ENCODE data around the gene IMPDH1.
"Not testable (repeated sequence)": the region's sequence is repeated elsewhere in the genome, so short reads cannot be mapped to it uniquely, and the experiment has no call there.

The IMPDH1 gene

DNA sequence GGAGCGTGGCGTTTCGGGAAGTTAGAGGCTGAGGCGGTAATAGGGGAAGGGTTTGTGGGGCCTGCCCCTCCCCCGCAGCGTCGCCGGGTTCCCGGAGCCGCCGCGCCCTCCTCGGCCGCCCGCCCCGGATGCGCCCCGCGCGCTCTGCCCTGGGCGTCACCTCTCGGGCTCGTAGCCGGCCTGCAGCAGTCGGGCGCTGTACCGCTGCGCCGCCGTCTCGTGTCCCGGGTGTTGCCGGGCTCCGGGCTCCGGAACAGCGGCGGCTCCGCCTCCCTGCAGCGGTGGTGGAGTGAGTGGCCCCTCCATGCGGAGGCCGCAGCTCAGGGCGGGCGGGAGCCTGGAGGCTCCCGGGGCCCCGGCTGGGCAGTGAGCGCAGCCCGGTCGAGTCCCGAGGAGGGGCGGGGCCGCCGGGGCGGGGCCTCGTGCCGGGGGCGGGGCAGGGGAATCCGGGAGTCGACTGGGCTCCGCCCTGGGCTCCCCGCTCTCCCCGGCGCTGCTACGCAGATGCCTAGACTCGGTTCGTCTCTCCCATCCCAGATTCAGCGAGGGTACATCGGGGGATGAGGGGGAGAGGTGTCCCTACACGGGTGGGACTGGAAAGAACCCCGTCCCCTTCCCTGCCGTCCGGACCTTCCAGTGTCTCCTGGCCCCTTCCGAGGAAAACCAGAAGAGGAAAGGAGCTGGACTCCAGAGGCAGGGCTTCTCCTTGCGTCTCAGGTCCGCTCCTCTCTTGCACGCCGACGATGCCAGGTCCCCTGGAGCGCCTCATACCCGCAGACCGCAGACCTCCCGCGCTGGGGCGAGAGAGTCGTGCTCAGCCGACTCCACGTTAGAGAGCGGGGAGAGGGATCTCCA is at the start of gene IMPDH1:
TSS of gene IMPDH1 (minus strand) at position 387 of the 855 bp plus-strand sequence. CDS start at position 306, 81 bp downstream.
- DNase-seq (ENCODE audit: low read depth): peak; percentile 73

DNA sequence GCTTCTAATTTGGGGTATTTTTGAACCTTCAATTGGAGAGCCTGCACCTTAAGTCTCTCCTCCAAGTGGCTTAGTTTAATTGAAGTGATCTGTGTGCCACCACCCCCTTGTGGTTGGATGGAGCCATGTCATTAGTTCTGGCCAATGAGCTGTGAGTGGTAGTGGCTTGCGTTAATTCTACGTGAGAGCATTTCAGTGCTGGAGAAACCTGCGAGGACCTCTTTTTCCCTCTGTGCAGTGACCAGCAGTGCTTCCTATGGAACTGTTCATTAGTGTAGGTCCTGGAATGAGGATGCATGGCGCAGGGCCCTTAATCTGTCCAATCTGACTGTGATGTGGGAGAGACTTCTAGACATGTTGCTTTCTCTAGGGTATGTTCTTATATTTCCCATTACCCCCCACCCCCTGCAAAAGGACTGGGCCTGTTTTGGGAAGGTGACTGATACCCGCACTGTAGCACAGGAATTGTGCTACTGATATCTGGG is 49.7 kb upstream of the IMPDH1 start:
- DNase-seq (ENCODE audit: low read depth): no peak

DNA sequence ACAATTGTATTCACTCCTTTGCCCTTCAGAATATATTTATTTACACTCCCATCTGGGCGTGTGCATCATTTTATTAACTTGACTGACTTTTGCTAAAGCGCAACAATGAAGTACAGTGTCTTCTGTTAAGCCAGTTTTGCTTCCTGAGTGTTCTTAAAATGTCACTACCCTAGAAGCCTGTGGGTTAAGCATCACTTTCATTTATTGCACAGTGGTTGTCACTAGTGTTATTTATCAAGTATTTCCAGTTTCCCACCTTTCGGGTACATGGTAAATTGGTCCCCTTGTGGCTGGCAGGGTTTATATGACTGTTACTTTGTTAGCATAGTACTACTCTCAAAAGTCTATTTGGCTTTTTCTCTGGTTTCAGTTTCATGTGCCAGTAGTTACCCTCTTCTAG is 49.2 kb upstream of the IMPDH1 start:
- DNase-seq (ENCODE audit: low read depth): no peak

DNA sequence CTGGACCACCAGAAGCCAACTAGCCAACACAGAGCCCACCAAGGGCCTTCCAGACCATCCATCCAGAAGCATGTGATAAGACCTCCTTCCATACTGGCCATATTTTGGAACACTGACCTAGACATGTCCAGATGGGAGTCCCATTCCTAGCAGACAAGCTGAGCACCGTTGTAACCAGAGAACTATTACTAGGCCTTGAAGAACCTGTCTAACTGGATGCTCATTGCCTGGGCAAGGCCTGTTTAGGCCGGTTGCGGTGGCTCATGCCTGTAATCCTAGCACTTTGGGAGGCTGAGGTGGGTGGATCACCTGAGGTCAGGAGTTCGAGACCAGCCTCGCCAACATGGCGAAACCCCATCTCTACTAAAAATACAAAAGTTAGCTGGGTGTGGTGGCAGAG is 47.6 kb upstream of the IMPDH1 start:
- DNase-seq (ENCODE audit: low read depth): not testable (repeated sequence)

DNA sequence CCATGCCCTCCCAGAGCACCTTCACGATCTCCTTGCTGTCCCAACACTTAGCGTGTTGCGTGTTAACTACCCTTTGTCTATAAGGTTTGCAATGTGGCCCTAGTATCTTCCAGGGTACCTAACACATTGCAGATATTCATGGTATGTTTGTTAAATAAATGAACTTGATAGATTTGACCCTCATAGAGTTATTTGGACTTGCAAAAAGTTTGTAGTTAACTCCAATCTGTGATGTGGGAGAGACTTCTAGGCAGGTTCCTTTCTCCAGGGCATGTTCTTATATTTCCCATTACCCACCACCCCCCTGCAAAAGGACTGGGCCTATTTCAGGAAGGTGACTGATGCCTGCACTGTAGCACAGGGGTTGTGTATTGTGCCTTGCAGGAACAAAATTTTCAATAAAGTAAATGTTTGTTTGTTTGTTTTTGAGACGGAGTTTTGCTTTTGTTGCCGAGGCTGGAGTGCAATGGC is 46.5 kb upstream of the IMPDH1 start:
- DNase-seq (ENCODE audit: low read depth): no peak

DNA sequence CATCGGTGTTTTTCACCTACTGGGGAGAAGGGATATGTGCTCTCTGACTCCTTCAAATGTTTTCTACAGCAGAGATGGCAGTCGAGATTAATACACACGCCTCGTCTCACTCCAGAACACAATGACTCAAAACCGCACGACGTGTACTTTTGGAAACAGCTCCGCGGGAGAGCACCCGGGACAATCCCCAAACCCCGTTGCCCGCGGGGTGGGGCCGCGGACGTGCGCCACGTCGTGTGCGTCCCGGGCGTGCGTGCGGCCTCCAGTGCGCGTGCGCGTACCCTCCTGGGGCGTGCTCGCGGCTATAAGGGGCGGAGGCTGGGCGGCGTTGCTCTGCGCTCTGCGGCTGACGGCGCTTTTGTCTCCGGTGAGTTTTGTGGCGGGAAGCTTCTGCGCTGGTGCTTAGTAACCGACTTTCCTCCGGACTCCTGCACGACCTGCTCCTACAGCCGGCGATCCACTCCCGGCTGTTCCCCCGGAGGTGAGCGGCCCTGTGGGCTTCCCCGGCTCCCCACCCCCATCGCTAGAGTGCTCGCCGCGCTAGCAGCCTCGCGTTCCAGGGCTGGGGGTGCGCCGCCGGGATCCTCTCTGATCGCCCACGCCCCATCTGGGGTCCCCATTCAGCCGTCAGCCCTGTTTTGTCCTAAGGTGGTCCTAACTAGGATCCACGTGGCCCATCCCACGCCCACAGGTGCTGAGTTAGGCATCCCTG is 45.9 kb upstream of the IMPDH1 start, which contains the start of gene HILPDA:
TSS of gene HILPDA (plus strand) at position 336 of the 712 bp plus-strand sequence. CDS start 1,391 bp downstream, outside the sequence.
- DNase-seq (ENCODE audit: low read depth): peak; percentile 88

DNA sequence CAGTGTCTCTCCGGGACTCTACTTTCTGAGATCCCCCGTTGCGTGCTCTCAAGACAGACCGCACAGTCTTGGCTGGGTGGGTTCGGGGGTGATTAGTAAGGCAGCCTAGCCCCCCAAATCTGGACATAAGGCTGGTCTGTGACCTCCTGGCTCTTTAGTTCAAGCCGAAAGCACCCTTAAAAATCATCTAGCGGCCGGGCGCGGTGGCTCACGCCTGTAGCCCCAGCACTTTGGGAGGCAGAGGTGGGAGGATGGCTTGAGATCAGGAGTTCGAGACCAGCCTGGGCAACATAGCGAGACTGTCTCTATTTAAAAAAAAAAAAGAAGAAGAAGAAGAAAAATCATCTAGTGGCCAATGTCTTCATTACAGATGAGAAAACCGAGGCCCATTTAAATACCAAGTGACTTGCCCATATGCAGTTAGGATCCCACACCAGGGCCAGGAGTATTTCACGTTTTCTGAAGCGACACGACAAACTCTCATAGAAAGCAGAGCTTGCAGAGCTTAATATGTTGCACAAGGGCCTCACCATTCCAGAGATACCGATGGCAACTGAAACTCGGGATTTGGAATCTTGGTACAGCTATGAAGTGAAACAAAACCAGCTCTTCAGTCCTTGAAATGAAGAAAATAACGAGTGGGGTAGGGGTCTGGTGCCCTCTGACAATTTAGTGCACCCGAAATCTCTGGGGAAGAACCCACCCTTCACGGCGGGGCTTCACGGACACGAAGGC is 45.2 kb upstream of the IMPDH1 start:
- no peak for DNase-seq (ENCODE audit: low read depth)

DNA sequence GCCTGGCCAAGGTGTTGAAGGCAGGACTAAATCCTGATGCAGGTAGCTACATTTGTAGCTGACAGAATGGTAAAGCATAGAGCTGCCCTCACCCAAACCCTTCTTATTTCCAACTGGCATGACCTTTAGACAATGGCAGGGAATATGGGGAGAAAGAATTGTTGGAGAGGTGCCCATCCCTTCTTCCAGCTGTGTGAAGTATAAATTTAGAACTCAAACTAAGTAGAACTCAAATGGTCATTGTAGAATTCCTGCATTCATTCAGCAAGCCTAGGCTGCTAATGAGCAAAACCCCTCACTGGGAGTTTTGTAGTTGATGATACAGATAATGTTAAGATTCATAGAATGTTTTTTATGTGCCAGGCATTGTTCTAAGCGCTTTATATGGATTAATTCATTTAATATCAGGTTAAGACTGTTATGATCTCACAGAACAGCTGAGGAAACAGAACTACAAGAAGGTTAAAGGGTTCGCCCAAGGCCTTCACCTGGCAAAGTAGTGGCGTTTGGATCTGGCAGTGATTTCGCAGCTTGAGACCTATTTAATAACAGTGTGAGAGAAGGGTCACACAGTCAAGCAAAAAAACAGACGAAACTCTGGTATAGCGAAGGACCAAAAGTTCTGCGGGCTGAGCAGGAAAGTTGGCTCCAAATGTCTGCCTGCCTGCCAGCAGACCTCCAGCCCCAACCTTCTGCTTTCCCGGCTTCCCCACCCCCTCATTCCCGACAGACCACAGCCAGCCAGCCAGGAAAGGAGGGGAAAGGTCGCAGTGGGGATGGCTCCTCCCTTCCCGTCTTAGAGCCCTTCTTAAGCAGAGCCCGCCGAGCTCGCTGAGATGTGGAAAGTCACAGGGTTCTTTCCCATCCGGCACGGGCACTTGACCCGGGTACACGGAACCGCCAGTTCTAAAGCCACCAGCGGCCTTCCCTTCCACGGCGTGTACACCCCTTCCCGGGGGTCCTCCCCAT is 44.3 kb upstream of the IMPDH1 start:
- no peak for DNase-seq (ENCODE audit: low read depth)

DNA sequence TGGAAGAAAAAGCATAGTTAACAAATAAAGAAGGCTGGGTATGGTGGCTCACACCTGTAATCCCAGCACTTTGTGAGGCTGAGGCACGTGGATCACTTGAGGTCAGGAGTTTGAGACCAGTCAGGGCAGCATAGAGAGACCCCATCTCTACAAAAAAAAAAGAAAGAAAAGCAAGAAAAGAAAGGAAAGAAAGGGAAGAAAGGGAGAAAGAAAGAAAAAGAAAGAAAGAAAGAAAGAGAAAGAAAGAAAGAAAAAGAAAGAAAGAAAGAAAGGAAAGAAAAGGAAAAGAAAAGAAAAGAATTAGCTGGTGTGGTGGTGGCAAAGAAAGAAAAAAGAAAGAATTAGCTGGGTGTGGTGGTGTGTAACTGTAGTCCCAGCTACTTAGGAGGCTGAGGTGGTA is 42.8 kb upstream of the IMPDH1 start:
- no peak for DNase-seq (ENCODE audit: low read depth)

DNA sequence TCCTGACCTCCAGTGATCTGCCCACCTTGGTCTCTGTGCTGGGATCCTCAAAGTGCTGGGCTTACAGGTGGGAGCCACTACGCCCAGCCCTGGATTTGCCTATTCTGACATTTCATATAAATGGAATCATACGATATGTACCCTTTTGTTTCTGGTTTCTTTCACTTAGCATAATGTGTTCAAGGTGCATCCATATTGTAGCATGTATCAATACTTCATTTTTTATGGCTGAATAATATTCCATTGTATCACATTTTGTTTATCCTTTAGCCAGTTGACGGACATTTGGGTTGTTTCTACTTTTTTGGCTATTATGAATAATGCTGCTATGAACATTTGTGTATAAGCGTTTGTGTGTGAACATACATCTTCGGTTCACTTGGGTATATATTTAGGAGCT is 41.1 kb upstream of the IMPDH1 start:
- no peak for DNase-seq (ENCODE audit: low read depth)

DNA sequence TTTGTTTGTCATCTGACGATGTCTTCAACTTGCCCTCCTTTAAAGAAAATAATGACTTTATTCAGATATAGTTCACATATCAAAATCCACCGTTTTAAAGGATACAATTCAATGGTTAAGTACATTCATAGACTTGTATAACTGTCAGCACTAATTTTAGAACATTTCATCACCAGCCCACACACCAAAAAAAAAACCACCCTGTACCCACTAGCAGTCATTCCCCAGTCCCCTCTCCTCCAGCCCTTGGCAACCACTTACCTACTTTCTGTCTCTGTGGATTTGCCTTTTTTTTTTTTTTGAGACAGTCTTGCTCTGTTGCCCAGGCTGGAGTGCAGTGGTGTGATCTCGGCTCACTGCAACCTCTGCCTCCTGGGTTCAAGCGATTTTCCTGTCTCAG is 40.6 kb upstream of the IMPDH1 start:
- DNase-seq (ENCODE audit: low read depth): no peak

DNA sequence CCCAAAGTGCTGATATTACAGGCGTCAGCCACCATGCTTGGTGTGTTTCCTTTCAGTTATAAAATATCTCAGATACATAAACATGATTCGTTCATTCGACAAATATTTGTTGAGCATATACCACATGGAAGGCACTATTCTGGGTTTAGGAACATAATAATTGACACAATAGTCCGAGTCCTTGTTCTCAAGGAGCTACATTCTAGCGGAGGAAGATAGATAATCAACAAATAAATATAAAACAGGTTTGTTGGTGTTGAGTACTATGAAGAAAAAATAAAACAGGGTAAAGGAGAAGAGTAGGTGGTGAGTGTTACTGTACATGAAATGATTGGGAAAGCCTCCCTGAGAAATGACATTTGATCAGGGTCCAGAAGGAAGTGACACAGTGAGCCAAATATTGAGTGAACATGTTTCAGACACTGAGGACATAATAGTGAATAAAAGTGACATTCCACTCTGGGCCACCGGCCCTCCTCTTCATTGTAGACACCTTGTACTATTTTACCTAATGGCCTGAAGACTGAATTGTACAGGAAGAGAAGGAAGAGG is 39.0 kb upstream of the IMPDH1 start:
- no peak for DNase-seq (ENCODE audit: low read depth)

DNA sequence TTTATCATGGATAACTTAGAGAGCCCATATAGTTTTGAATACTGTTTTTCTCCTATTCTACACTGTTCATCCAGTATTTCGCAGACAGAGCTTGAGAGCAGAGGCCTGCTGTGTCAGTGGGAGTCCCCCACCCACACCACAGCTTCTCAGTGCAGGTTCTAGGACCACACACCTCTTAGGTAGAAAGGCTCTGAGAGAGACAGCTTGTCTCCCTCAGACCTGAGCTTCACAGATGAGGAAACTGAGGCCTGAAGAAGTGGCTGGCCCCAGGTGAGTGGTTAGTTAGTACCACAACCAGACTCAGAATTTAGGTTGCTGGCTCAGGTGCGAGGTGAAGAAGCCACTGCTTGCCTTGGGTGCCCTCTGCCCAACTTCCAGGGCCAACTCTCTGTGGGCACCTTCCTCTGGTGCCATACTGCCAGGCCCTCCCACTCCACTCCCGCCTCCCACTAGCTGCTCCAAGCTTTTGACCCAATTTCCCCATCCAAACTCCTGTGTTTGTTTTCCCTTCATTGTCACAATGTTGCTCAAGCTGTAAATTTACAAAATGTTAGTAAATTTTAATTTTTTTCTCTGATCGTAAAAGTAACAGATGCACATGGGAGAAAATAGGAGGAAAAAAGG is 38.3 kb upstream of the IMPDH1 start:
- DNase-seq (ENCODE audit: low read depth): no peak

DNA sequence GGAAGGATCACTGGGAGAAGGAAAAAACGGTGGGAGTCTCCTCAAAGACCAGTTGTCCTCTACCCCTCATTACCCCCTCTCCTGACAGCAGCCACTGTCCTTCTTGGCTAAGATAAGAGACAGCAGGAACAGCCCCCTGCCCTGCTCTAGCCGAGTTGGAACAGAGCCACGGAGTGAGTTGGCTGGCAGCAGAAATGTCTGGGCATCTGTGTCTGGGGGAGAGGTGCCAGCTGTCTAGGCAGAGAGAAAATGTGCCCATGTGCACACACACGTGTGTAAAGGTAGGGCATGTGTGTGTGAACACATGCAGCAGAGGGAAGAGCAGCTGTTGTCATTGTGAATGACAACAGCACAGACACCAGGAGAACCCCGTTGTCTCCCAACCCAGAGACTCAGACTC is 36.5 kb upstream of the IMPDH1 start:
- no peak for DNase-seq (ENCODE audit: low read depth)

DNA sequence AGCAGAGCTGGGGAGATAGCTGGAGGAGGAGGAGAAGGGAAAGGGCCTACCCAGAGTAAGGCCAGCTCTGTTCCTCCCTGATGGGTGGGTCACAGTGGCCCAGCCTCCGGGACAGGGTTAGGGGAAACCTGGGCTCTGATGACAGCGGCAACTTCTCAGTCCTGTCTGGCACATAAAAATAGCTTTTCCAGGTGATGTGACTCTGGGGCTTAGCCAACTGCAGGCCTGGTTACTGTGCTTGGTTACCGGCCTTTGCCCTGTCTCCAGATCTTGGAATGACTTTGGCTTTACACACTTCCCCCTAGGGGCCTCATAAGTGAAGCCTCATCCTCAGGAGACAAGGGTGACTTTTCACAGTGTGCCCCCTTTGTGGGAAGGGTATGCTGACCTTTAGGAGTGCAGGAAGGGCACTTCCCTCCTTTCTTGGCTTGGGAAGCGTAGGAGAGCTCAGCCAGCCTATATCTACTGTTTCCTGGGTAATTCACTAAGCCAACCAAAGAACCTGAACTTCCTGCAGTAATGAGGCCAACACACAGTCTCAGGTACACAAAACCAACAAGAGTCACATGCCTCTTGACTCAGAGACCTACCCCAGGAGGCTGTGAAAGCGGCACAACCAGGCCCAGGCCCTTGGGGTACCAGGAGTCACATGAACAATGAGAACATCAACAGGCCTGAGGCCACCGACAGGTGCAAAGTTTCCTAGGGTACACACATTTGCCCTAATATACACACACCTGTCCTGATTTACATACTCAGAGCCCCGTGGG is 34.2 kb upstream of the IMPDH1 start:
- no peak for DNase-seq (ENCODE audit: low read depth)

DNA sequence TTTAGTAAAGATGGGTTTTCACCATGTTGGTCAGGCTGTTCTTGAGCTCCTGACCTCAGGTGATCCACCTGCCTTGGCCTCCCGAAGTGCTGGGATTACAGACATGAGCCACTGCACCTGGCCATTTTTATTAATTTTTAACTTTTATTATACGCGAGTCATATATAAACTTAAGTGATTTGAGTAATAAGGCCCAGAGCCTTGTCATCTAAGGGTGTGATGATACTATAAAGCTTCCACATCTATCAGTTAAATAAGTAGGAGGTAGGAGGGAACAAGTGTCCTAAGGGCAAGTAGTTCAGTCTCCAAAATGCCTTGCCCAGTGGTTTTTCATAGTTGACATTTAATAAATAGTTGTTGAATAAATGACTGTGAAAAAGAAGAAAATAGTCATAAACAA is 32.6 kb upstream of the IMPDH1 start:
- no peak for DNase-seq (ENCODE audit: low read depth)

DNA sequence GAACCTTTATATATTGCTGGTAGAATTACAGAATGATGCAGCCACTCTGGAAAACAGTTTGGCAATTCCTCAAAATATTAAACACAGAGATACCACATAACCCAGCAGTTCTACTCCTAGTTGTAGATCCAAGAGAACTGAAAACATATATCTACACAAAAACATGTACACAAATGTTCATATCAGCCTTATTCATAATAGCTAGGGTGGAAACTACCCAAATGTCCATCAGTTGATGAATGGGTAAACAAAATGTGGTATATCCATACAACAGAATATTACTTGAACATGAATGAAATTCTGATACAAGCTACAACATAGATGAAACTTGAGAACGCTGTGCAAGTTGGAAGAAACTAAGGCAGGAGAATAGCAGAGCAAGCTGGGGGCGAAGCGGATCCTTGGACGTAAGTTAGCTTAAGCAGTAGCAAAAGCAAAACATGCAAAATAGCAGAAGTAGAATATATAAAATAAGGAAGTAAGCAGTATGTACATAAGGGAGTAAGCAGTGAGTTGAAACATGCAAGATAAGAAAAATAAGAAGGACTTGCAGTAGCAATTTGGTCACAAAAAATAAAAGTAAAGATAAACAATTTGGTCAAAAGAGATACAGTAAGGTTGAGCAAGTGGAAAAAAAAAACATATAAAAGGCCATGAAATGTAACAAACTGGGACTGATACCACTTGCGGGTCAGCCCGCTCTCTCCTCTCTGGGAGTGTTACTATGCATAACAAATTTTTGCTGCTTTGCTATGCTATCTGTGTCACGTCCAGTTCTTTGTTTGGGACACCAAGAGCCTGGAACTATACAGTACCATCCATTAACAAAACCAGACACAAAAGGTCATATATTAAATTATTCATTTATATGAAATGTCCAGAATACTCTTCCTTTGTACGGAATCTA is 27.9 kb upstream of the IMPDH1 start:
- no peak for DNase-seq (ENCODE audit: low read depth)

DNA sequence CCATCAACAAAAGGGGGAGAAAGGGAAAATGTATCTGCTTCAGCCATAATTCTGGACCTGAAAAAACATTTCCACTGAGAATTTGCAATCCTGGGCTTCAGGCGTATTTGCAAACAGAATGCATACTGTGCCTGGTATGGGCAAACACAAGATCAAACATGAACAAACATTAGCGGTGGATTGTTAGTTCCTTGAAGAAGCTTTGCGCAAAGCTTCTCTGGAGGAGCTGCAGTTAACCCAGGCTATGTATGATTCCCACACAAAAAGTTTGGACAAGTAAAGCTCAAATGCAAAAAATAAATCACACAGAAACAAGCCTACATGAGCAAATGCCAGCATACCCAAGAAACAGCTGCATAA is 25.5 kb upstream of the IMPDH1 start:
- DNase-seq (ENCODE audit: low read depth): no peak
